Prostate gland (tissue), 2 donors: ENCODE data around the gene DHRS1.

Source experiments
- CTCF ChIP-seq, 4 experiments: fragments of 200-600 bp in 2 of 4; fragments of 450-650 bp in 2 of 4; sonication (generic) in 2 of 4; IDR thresholded peaks; 1 replicate in 3 of 4; 2 replicates in 1 of 4; pipeline ENCODE4 v1.5.1; 2016 to 2019; ENCODE audit warnings: antibody characterized with exemption in 4 of 4, mild to moderate bottlenecking in 2 of 4, moderate library complexity in 2 of 4
- POLR2A ChIP-seq: fragments of 450-650 bp; IDR thresholded peaks from one replicate; pipeline ENCODE4 v1.6.1; 2016; ENCODE audit warnings: antibody characterized with exemption, mild to moderate bottlenecking

GRCh38 chr14:24274101-24274543, 25.5 kb downstream of the DHRS1 start:
- TF ChIP-seq POLR2A (peak; percentile 31), CTCF (IDR thresholded peaks at IDR 0.05) (no peak)
